Psoas muscle (tissue), 8 donors: ENCODE measurements around the gene MNT. TPM values are rescaled to one million over a fixed set of nuclear protein-coding genes. Genes with fewer than 3 reads are reported as not detected.

ENCODE experiments used
- ATAC-seq, 4 donors: fragments of 200-7000 bp; cut with Tn5 transposase; one replicate each; pipeline ENCODE4 v1.9.1; 2020; ENCODE audit warnings: moderate library complexity in 3 of 4, mild to moderate bottlenecking in 2 of 4
- DNase-seq, 2 donors: peaks; one replicate each; pipeline ENCODE4 v3.0.0-alpha.2; 2020
- H3K27ac ChIP-seq: fragments of 200-600 bp; one replicate; pipeline ENCODE4 v1.8.0; 2022
- H3K27me3 ChIP-seq, 3 donors: fragments of 200-600 bp in 1 of 3; one replicate each; pipeline versions ENCODE4 v1.6.1 to v1.8.0; 2013 to 2022; ENCODE audit warnings: low read length in 2 of 3, mild to moderate bottlenecking in 2 of 3, moderate library complexity in 1 of 3; ENCODE audit not compliant: insufficient read depth in 3 of 3
- H3K36me3 ChIP-seq, 2 donors: fragments of 200-600 bp in 1 of 2; one replicate each; pipeline versions ENCODE4 v1.6.1 to v1.8.0; 2013 to 2022; ENCODE audit warnings: low read depth in 1 of 2, mild to moderate bottlenecking in 1 of 2, moderate library complexity in 1 of 2; ENCODE audit not compliant: insufficient read depth in 1 of 2
- H3K4me1 ChIP-seq: fragments of 200-600 bp; one replicate; pipeline ENCODE4 v1.8.0; 2022
- H3K4me3 ChIP-seq: fragments of 200-600 bp; one replicate; pipeline ENCODE4 v1.8.0; 2022; ENCODE audit warnings: mild to moderate bottlenecking
- H3K9me3 ChIP-seq: fragments of 200-600 bp; one replicate; pipeline ENCODE4 v1.8.0; 2022
- WGBS, 3 donors: extraction: QIAGEN DNeasy Blood & Tissue Kit; methylation state at CpG; one replicate each; pipeline versions ENCODE4 v1.1.6 to v1.1.7; 2013; 5-methylcytosine and 5-hydroxymethylcytosine counted together
- intact Hi-C, 2 donors: fragments of 100-400 bp; cut with DNase I; formaldehyde crosslinking; loops; one replicate each; pipeline versions ENCODE4 v1.11.0 to v1.14.2; 2022
- polyA plus RNA-seq, 3 donors: library from polyadenylated mRNA; stranded (reverse); fragments of 200-250 nt; gene quantifications; one replicate each; pipeline ENCODE4 v1.2.3, GENCODE V29; 2013
- total RNA-seq, 4 donors: library from RNA; stranded (reverse); fragmentation: NEBNext Ultra II Directional in 2 of 4; extraction: Animal tissue kit (Norgen Biotek cat#: 25700) in 2 of 4; gene quantifications; one replicate each; pipeline versions ENCODE4 v1.2.1 to v1.2.4, GENCODE V29; 2021 to 2023
- TF ChIP-seq, protein P1 (sequence below): fragments of 200-600 bp; IDR thresholded peaks from one replicate; pipeline ENCODE4 v1.8.0; 2022; ENCODE audit warnings: antibody characterized with exemption
- donor health status: healthy with polysubstance abuse.
- donor health status: DM: no; HTN: no; CAD: no; lungs with moderate emphysema.
- donor health status: Bipolar disorder and iron deficiency.
- donor health status: healthy.
- donor health status: DM: yes; HTN: yes; CAD: no.
- donor health status: DM: no; HTN: no; CAD: no.
- donor health status: DM: no; HTN: no; CAD: no.
- donor health status: DM: yes; HTN: yes; CAD: no.

Gene MNT
- total and polyA plus RNA-seq, 7 donors, result 2.5 to 11.7 (median 7.0) TPM

DNA sequence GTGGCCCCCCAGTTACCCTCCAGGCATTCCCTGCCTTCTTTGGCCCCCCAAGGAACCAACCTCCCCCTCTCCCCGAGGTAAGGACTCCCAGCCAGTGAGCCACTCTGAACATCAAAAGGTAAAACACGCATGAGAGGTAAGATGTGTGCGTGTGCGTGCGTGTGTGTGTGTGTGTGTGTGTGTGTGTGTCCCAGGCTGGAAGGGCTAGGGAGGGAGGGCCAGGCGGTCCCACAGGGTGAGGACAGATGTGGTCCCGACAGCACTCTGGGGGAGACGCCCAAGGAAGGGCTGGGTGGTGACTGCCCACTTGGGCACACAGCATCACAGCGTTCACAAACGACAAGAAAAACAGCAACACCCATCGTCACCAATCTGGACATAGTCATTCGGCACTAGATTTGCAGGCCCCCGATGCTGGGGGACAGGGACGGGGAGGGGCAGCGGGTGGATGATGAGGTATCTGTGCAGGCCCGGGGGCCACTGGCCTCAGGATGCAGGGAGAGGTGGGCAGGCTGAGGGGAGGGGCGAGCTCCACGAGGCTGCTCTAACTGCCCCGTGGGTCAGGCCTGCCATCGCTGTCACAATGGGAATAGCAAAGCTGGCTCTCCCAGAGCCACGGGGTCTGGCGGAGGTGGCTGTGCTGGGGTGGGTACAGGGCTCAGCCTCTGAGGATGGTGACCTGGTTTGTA lies 16.3 kb downstream of the MNT start:
- peaks cover 0 to 44% of the 10 kb centered on the region in 2 donors for H3K36me3 ChIP-seq
- peaks cover 47% of the 10 kb centered on the region for H3K4me1 ChIP-seq
- intact Hi-C loops, result no loop called here

DNA sequence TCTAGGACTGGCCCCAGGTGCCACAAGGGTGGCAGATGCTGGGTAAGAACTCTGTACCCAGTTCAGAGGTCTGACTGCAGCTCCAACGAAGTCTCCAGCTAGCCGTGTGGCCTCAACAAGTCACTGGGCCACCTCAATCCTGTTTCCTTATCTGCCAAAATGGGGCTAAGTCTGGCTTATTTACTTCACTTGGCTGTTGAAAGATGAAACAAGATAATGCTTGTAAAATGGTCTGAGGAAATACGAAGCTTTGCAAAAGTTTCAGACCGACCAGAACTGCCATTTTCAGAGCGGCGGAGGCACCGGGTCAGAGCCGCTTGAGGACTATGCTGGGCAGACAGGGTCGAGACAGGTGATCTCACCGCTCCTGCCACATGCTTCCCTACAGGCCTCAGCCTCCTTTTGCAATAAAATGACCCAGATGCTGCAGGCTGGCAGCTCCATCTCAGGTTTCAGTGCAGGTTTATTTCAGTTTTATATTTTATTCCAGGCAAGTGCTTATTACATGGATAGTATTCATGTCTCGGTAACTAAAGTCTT lies 17.2 kb downstream of the MNT start:
- intact Hi-C loops, result loop anchor here in 1 of 2 donors (2.0 kb wide), 1 partner anchor 33 kb away; no protein-coding TSS in a partner anchor
- Histone ChIP-seq H3K36me3 (peaks cover 0 to 52% of the 10 kb centered on the region in 2 donors), H3K4me3 (peak overlapping the region; percentile 45), H3K27me3 (no peaks in the 10 kb centered on the region), H3K4me1 (peaks cover 38% of the 10 kb centered on the region), H3K9me3 (no peaks in the 10 kb centered on the region), H3K27ac (peak overlapping the region; percentile 85)
- DNase-seq, result peak in 1 of 2 donors; percentile 73
- ATAC-seq, result peak; percentile 69 to 86 (median 83)
- TF ChIP-seq, protein P1, sequence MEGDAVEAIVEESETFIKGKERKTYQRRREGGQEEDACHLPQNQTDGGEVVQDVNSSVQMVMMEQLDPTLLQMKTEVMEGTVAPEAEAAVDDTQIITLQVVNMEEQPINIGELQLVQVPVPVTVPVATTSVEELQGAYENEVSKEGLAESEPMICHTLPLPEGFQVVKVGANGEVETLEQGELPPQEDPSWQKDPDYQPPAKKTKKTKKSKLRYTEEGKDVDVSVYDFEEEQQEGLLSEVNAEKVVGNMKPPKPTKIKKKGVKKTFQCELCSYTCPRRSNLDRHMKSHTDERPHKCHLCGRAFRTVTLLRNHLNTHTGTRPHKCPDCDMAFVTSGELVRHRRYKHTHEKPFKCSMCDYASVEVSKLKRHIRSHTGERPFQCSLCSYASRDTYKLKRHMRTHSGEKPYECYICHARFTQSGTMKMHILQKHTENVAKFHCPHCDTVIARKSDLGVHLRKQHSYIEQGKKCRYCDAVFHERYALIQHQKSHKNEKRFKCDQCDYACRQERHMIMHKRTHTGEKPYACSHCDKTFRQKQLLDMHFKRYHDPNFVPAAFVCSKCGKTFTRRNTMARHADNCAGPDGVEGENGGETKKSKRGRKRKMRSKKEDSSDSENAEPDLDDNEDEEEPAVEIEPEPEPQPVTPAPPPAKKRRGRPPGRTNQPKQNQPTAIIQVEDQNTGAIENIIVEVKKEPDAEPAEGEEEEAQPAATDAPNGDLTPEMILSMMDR, result no peak
- 33 to 60% (median 38%) methylated on average over 11 of the region's 11 CpGs for WGBS, 3 donors

More for the DNA sequence above, 16.3 kb downstream of the MNT start:
- 68 to 77% (median 71%) methylated on average over 21 to 22 of the region's 22 CpGs for WGBS, 3 donors
- H3K27me3 ChIP-seq, result no peaks in the 10 kb centered on the region
- no peak overlapping the region for H3K4me3 ChIP-seq
- no peak for ATAC-seq
- H3K9me3 ChIP-seq, result no peaks in the 10 kb centered on the region
- TF ChIP-seq, protein P1, result no peak
- DNase-seq, result no peak
- peak overlapping the region; percentile 85 for H3K27ac ChIP-seq

DNA sequence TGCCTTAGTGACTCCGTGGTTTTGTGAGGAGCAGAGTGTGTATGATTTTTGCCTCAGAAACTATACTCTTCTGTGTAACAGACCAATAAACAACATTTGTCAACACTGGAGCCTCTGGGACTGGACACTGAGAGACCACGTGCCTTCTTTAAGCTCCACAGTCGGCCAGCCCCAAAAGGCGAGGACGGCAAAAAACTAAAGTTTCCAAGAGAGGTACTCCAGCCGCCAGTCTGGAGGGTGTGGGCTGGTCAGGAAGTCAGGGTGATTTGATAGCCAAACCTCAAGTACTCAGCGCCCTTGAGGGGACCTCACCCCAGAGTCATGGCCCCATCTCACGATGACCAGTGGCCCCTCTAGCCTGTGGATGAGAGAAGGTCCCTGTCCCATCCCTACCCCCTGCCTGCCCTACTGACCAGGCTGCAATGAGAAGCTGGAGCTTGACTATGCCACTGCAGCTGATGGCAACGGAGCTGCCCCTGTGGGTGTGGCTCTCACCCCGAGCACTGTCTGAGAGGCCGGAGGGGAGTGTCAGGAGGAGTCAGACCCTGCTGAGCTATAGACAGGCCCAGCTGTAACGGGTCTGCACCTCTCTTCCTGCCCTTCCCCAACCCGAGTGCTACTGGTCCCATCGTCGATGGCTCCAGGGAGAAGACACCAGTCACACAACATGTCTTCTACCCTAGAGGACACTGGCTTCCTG lies 19.8 kb downstream of the MNT start:
- no peak for ATAC-seq
- intact Hi-C loops, result no loop called here
- H3K27ac ChIP-seq, result no peak overlapping the region
- no peak for DNase-seq
- H3K36me3 ChIP-seq, result peaks cover 0 to 55% of the 10 kb centered on the region in 2 donors
- 80 to 83% (median 81%) methylated on average over 15 of the region's 15 CpGs for WGBS, 3 donors
- H3K4me1 ChIP-seq, result peaks cover 34% of the 10 kb centered on the region
- TF ChIP-seq, protein P1, result no peak
- no peaks in the 10 kb centered on the region for H3K9me3 ChIP-seq
- H3K27me3 ChIP-seq, result no peaks in the 10 kb centered on the region
- no peak overlapping the region for H3K4me3 ChIP-seq

DNA sequence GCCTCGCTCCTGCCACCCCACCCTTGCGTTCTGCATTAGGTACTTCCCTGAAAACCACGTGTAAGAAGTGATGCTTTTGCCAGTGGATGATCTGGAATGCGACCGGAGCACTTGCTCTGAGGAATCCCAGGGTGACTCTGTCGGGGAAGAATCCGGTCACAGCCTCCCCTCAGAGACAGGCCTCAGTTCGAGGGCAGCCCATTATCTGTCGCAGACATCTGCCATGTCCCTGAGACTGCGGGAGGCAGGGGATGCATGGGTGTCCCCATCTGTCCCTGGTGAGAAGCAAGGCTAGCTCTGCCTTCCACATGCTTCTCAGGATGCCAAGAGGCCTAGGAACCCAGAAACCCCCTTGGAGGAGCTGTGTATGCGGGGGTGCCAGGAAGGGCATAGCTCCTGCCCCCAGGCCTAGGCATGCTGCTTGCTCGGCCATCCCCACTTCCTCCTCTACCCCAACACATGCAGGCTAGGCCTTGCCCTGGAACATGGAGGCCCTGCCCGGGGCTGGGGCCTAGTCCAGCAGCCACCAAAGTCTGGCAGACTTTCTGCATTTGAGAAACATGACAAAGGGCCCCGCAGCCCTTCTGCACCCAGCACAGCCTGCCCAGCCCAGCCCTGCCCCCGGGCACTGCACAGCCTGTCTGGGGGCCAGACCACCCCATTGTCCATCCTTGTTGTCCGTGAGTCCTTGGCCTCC lies 20.5 kb downstream of the MNT start:
- Histone ChIP-seq H3K36me3 (peaks cover 0 to 61% of the 10 kb centered on the region in 2 donors), H3K4me1 (peaks cover 29% of the 10 kb centered on the region), H3K9me3 (no peaks in the 10 kb centered on the region), H3K27me3 (no peaks in the 10 kb centered on the region), H3K4me3 (no peak overlapping the region), H3K27ac (no peak overlapping the region)
- DNase-seq (no peak), ATAC-seq (no peak)
- intact Hi-C loops, result no loop called here
- TF ChIP-seq, protein P1, result no peak
- 76 to 82% (median 79%) methylated on average over 15 to 16 of the region's 16 CpGs for WGBS, 3 donors
